B cell (primary cell): Measurements from ENCODE around the gene CAPN5.

Experiments used
- CTCF ChIP-seq: fragments of 200-600 bp; IDR thresholded peaks from one replicate; pipeline ENCODE4 v1.8.0; 2022; ENCODE audit warnings: antibody characterized with exemption, mild to moderate bottlenecking
- EZH2 ChIP-seq: IDR thresholded peaks from 2 replicates; pipeline ENCODE4 v1.6.1; 2012; ENCODE audit warnings: borderline replicate concordance, low read depth, mild to moderate bottlenecking, moderate library complexity, low read length; ENCODE audit not compliant: insufficient read depth, poor library complexity, severe bottlenecking

- TF ChIP-seq CTCF (no peak), EZH2 (no peak)
These were observed 45.2 kb downstream of the CAPN5 start for GRCh38 chr11:77111946-77112345.
